A172 (cell line): ENCODE measurements around the gene PROS1. TPM values are rescaled to one million over a fixed set of nuclear protein-coding genes. Genes with fewer than 3 reads are reported as not detected.
"Not testable (repeated sequence)": the region's sequence is repeated elsewhere in the genome, so short reads cannot be mapped to it uniquely, and the experiment has no call there.

Experiments
- DNase-seq: peaks from one replicate; pipeline ENCODE4 v3.0.0-alpha.2; 2015; ENCODE audit warnings: low spot score
- total RNA-seq: library from RNA; depleted of rRNA; stranded (reverse); fragments of >200 nt; shearing (Covaris generic); gene quantifications from 2 replicates; pipeline ENCODE4 v1.2.3, GENCODE V29; 2014; rRNA removed

PROS1 gene
- total RNA-seq, 1 experiment from 2014 or later, result 58.8 TPM

DNA sequence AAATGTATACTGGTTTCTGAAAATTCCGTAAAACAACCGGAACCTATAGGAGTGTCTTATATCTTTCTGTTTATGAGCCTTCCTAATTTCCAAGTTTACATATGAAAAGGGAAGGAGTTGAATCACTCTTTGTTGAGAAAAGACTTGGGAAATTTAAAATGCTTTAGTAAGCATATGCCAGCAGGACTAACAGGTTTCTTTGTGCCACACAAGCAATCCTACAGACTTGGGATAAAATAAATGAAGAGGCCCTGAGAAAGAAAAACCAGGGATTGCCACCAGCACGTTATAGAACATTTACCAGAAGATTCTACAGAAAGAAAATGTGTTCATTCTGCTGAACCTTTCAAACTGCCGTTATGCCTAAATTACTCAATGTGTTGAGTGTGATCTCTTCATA lies 96.3 kb downstream of the PROS1 start:
- DNase-seq, result not testable (repeated sequence)

DNA sequence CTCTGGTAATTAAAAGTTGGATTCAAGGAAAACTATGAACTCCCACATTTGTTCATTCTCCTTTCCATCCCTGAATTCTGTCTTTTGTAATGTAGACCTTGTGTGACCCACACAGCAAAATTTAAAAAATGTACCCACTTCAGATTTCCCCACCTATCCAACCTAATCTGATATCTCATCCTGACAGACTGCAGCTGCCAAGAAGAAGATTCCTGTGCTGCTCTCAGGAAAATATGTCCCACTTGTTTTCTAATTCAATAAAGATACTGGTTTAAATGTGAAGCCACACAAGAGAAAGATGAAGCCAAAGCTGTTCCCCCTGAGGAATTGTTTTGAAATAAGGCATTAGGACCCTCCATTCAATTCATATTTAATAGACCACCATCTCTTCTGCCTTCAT lies 100.3 kb downstream of the PROS1 start:
- not testable (repeated sequence) for DNase-seq

DNA sequence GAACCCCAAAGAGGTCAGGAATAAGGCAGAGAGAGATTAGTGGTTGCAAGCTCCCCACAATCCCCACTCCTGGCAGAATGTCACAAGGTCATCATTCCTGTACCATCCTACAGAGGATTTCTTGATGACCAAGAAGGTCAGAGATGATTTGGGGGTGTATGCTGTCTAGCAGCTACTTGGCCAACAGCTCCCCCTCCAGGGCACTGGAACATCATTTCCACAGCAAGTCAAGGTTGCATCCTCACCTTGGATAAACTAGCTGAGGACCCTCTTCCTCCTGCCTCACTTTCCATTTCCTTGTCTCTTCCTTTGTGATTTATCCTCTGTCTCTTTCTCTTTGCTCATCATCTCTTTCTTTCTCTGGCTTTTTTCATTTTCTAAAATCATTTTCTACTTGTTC lies 106.3 kb downstream of the PROS1 start:
- no peak for DNase-seq

DNA sequence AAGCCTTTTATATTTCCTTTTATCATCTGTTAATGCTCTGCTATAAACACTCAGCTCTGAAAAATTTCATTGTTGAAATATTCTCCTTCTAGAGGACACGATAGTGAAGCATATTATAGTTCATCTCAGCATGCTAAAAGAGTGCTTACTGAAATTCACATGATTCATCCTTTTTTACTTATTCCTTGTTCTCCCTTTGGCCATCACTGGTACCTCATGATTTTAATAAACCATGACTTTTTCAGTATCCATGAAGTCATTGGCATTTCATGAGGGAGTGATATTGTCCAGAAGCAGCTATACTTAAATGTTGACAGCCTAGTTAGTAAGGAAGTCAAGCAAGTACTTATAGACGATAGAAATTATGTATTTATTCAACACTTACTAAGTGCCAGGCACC lies 112.7 kb downstream of the PROS1 start:
- DNase-seq, result no peak

DNA sequence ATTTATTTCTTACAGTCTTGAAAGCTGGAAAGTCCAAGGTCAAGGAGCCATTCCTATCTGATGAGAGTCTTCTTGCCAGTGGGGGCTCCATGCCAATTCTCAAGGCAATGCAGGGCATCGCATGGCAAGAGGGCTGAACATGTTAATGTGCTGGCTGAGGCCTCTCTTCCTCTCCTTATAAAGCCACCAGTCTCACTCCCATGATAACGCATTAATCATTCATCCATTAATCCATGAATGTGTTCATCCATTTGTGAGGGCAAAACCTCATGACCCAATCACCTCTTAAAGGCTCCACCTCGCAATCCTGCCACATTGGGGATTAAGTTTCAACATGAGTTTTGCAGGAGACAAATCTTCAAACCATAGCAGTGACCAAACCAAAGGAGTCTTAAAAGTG lies 118.3 kb downstream of the PROS1 start:
- DNase-seq, result no peak

DNA sequence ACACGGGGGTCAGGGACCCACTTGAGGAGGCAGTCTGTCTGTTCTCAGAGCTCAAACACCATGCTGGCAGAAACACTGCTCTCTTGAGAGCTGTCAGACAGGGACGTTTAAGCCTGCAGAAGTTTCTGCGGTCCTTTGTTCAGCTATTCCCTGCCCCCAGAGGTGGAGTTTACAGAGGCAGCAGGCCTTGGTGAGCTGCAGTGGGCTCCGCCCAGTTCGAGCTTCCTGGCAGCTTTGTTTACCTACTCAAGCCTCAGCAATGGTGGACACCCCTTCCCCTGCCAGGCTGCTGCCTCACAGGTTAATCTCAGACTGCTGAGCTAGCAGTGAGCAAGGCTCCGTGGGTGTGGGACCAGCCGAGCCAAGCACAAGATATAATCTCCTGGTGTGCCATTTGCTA lies 121.5 kb downstream of the PROS1 start:
- DNase-seq, result not testable (repeated sequence)

DNA sequence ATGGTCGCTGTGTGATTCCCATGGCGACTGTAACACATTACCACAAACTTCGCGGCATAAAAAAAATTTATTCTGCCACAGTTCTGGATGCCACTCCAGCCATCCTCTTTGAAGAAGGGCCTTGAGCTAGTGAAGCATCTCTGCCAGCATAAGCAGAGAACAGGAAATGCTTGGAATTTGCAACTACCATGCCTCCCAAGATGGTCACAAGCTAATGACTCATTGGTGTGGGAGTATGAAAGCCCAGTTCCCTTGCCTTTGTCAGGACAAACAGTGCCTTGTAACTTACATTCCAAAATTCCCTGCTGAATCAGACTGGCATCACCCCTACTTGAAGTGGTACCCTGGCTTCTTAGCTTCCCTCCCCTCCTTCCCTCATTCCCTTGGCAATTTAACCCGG lies 129.7 kb downstream of the PROS1 start:
- DNase-seq, result peak; percentile 98

DNA sequence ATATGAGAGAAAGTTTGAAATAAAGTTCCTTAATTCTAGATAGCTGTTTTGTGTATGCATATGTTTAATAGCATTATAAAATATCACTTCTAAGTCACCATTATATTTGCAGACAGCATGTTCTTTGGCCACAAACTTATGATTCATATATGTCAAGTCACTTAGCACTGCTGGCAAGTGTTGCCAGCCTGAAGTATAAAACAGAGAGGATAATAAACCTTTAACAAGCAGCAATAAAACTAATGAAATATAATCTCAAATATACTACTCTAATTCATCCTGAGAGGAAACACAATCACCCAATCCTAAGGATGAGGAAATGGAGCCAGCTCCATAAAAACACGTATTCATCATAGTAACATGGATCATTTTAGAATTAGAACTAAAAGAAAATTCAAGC lies 134.5 kb downstream of the PROS1 start:
- not testable (repeated sequence) for DNase-seq

Other genes starting within 250 kb of the PROS1 start
- gene ARL13B, start 6.3 kb upstream of the PROS1 start, total RNA-seq, result 21.3 and 24.8 TPM in 2 replicates
- gene STX19, start 54.7 kb upstream of the PROS1 start, total RNA-seq, result not detected in 2 replicates
- 4.0 and 6.8 TPM in 2 replicates for gene DHFR2, start 89.0 kb upstream of the PROS1 start, total RNA-seq
- 15.4 and 16.7 TPM in 2 replicates for gene NSUN3, start 89.2 kb upstream of the PROS1 start, total RNA-seq